Dermis blood vessel endothelial cell (primary cell): ENCODE results near the gene LONRF3. TPM values are rescaled to one million over a fixed set of nuclear protein-coding genes. Genes with fewer than 3 reads are reported as not detected.

Experiments used
- DNase-seq: peaks from one replicate; pipeline ENCODE4 v3.0.0; 2010
- total RNA-seq: library from RNA; depleted of rRNA; stranded (reverse); fragments of >200 nt; gene quantifications from 2 replicates; pipeline ENCODE4 v1.2.3, GENCODE V29; 2014

The LONRF3 gene
- total RNA-seq, 1 donor from 2014 or later, result 26.5 TPM

GRCh38 chrX:119040432-119040831 is 66.0 kb downstream of the LONRF3 start:
- DNase-seq, result peak; percentile 19

- DNase-seq, result peak; percentile 81
Measured at GRCh38 chrX:119041175-119041574, 66.8 kb downstream of the LONRF3 start.

GRCh38 chrX:119042040-119042439 is 67.6 kb downstream of the LONRF3 start:
- no peak for DNase-seq

GRCh38 chrX:119042996-119043395 is 68.6 kb downstream of the LONRF3 start:
- DNase-seq, result no peak

- DNase-seq, result no peak
Measured at GRCh38 chrX:119045884-119046283, 71.5 kb downstream of the LONRF3 start.

GRCh38 chrX:119055687-119056086 is 81.3 kb downstream of the LONRF3 start:
- no peak for DNase-seq

GRCh38 chrX:119062750-119063374 is 88.4 kb downstream of the LONRF3 start:
- no peak for DNase-seq

- no peak for DNase-seq
Measured at GRCh38 chrX:119063428-119063827, 89.0 kb downstream of the LONRF3 start.

- DNase-seq, result peak; percentile 72
Measured at GRCh38 chrX:119067023-119067739, 92.8 kb downstream of the LONRF3 start.

Other genes with a start within 250 kb of the LONRF3 start
- gene IL13RA1, start 247.0 kb upstream of the LONRF3 start, total RNA-seq, result 80.6 and 85.4 TPM in 2 replicates
- gene ZCCHC12, start 150.8 kb upstream of the LONRF3 start, total RNA-seq, result under 0.01 and 0.05 TPM in 2 replicates
- gene CT47C1, start 98.4 kb downstream of the LONRF3 start, total RNA-seq, result not detected in 2 replicates
- gene KIAA1210, start 153.2 kb downstream of the LONRF3 start, total RNA-seq, result not detected in 2 replicates